B cell (primary cell): ENCODE data around the gene SUPT20HL1.

Experiments
- CTCF ChIP-seq: fragments of 200-600 bp; IDR thresholded peaks from one replicate; pipeline ENCODE4 v1.8.0; 2022; ENCODE audit warnings: antibody characterized with exemption, mild to moderate bottlenecking
- EZH2 ChIP-seq: IDR thresholded peaks from 2 replicates; pipeline ENCODE4 v1.6.1; 2012; ENCODE audit warnings: borderline replicate concordance, low read depth, mild to moderate bottlenecking, moderate library complexity, low read length; ENCODE audit not compliant: insufficient read depth, poor library complexity, severe bottlenecking

- TF ChIP-seq CTCF: no peak
- TF ChIP-seq EZH2: no peak
These were observed 35.9 kb downstream of the SUPT20HL1 start for GRCh38 chrX:24396236-24396930.
